ENCODE results near the gene DNASE1L3. TPM values are rescaled to one million over a fixed set of nuclear protein-coding genes. Genes with fewer than 3 reads are reported as not detected.
A peak's percentile ranks its signal among the peaks of the same experiment; 100 is the strongest.

The DNASE1L3 gene
- total and polyA plus RNA-seq, 2 of the 13 experiments (the other 11 are each of a cell fraction or from before 2014, with no cell fraction given), result 0.86 to 1.7 TPM

- TF ChIP-seq ARID5B (CRISPR knock-in tag; IDR thresholded peaks at IDR 0.05) (peak; percentile 96), KDM5B (CRISPR knock-in tag; IDR thresholded peaks at IDR 0.05; ENCODE audit: borderline replicate concordance) (peak; percentile 31; the same call in 1 of the 2 replicates), TCF12 (IDR thresholded peaks at IDR 0.05) (no peak), TCF12 (CRISPR knock-in tag; IDR thresholded peaks at IDR 0.05) (peak; percentile 59; the same call in 1 of the 2 replicates), TOPORS (CRISPR knock-in tag; IDR thresholded peaks at IDR 0.05) (no peak; the same call in 1 of the 2 replicates), ZBTB7A (CRISPR knock-in tag; IDR thresholded peaks at IDR 0.05) (peak; percentile 24; the same call in 1 of the 2 replicates), ZNF746 (CRISPR knock-in tag; IDR thresholded peaks at IDR 0.05) (peak; percentile 93; the same call in 1 of the 2 replicates), ZNF574 (CRISPR knock-in tag; IDR thresholded peaks at IDR 0.05) (peak; percentile 68), MAZ (IDR thresholded peaks at IDR 0.05; ENCODE audit: borderline replicate concordance, low read depth, low read length) (peak; percentile 47; the same call in 1 of the 2 replicates), MAZ (CRISPR knock-in tag; IDR thresholded peaks at IDR 0.05; ENCODE audit: low read depth) (peak; percentile 25; the same call in 1 of the 2 replicates), POLR2AphosphoS5 (IDR thresholded peaks at IDR 0.05; ENCODE audit: low read depth, low read length) (peak; percentile 43), XRCC5 (optimal IDR thresholded peaks at IDR 0.05; ENCODE audit: low read length) (peak; percentile 85), ZFY (CRISPR knock-in tag; IDR thresholded peaks at IDR 0.05) (peak; percentile 51; the same call in 1 of the 2 replicates), ZBTB7B (CRISPR knock-in tag; IDR thresholded peaks at IDR 0.05) (peak; percentile 91), ZC3H13 (CRISPR knock-in tag; IDR thresholded peaks at IDR 0.05) (no peak; the same call in 1 of the 2 replicates), ZNF691 (CRISPR knock-in tag; IDR thresholded peaks at IDR 0.05; ENCODE audit: borderline replicate concordance, low read depth) (peak; percentile 90; the same call in 1 of the 2 replicates), RBM22 (optimal IDR thresholded peaks at IDR 0.05; ENCODE audit: low read length) (no peak), ZNF749 (CRISPR knock-in tag; IDR thresholded peaks at IDR 0.05; ENCODE audit: borderline replicate concordance) (no peak), SOX13 (IDR thresholded peaks at IDR 0.05) (peak; percentile 74), SOX13 (CRISPR knock-in tag; conservative IDR thresholded peaks at IDR 0.05 in 1 of 2, IDR thresholded peaks at IDR 0.05 in 1 of 2) (peak in 1 of 2 experiments; percentile 95; a peak in 2 of 4 replicates), TOE1 (CRISPR knock-in tag; IDR thresholded peaks at IDR 0.05) (peak; percentile 55; the same call in 1 of the 2 replicates), ZNF616 (CRISPR knock-in tag; IDR thresholded peaks at IDR 0.05; ENCODE audit: low read depth) (no peak), ZNF274 (CRISPR knock-in tag; IDR thresholded peaks at IDR 0.05) (peak; percentile 49; the same call in 1 of the 2 replicates)
Measured at GRCh38 chr3:58175437-58176184, 35.2 kb downstream of the DNASE1L3 start (continued).
